Measurements from ENCODE around the gene SULT1A2.

GRCh38 chr16:28602529-28602928 lies 5.7 kb upstream of the SULT1A2 start:
- TF ChIP-seq, protein P1, sequence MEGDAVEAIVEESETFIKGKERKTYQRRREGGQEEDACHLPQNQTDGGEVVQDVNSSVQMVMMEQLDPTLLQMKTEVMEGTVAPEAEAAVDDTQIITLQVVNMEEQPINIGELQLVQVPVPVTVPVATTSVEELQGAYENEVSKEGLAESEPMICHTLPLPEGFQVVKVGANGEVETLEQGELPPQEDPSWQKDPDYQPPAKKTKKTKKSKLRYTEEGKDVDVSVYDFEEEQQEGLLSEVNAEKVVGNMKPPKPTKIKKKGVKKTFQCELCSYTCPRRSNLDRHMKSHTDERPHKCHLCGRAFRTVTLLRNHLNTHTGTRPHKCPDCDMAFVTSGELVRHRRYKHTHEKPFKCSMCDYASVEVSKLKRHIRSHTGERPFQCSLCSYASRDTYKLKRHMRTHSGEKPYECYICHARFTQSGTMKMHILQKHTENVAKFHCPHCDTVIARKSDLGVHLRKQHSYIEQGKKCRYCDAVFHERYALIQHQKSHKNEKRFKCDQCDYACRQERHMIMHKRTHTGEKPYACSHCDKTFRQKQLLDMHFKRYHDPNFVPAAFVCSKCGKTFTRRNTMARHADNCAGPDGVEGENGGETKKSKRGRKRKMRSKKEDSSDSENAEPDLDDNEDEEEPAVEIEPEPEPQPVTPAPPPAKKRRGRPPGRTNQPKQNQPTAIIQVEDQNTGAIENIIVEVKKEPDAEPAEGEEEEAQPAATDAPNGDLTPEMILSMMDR (conservative IDR thresholded peaks at IDR 0.05; ENCODE audit: low read length): no peak
- TF ChIP-seq EZH2phosphoT487 (IDR thresholded peaks at IDR 0.05; ENCODE audit: borderline replicate concordance): no peak

Measured in Loucy (cell line).